Karpas-422 (cell line): Measurements from ENCODE around the gene HOATZ. TPM values are rescaled to one million over a fixed set of nuclear protein-coding genes. Genes with fewer than 3 reads are reported as not detected.
A peak's percentile ranks its signal among the peaks of the same experiment; 100 is the strongest.

Source experiments
- DNase-seq: peaks from one replicate; pipeline ENCODE4 v3.0.0-alpha.2; 2015
- H2AFZ ChIP-seq: fragments of 200-600 bp; sonication (generic); 2 replicates; pipeline ENCODE4 v1.6.1; 2014; ENCODE audit warnings: antibody characterized with exemption, low read length, mixed read lengths
- H3K27ac ChIP-seq: fragments of 200-600 bp; sonication (generic); 2 replicates; pipeline ENCODE4 v1.5.1; 2014; ENCODE audit warnings: mild to moderate bottlenecking, low read length, moderate library complexity
- H3K27me3 ChIP-seq: fragments of 200-600 bp; sonication (generic); 2 replicates; pipeline ENCODE4 v1.6.1; 2014; ENCODE audit warnings: low read length, mixed read lengths
- H3K36me3 ChIP-seq: fragments of 200-600 bp; sonication (generic); 2 replicates; pipeline ENCODE4 v1.6.1; 2014; ENCODE audit warnings: low read length, mixed read lengths; ENCODE audit not compliant: insufficient read depth
- H3K4me1 ChIP-seq: fragments of 200-600 bp; sonication (generic); 2 replicates; pipeline ENCODE4 v1.6.1; 2014; ENCODE audit warnings: mild to moderate bottlenecking, low read length, mixed read lengths
- H3K4me2 ChIP-seq: fragments of 200-600 bp; sonication (generic); 2 replicates; pipeline ENCODE4 v1.6.1; 2014; ENCODE audit warnings: low read length, low read depth, mild to moderate bottlenecking; ENCODE audit not compliant: poor library complexity, severe bottlenecking
- H3K4me3 ChIP-seq: fragments of 200-600 bp; sonication (generic); 2 replicates; pipeline ENCODE4 v1.5.1; 2014; ENCODE audit warnings: mild to moderate bottlenecking, antibody characterized with exemption, low read length, mixed read lengths
- H3K79me2 ChIP-seq: fragments of 200-600 bp; sonication (generic); 2 replicates; pipeline ENCODE4 v1.6.1; 2014; ENCODE audit warnings: mild to moderate bottlenecking, low read length, mixed read lengths
- H3K9ac ChIP-seq: fragments of 200-600 bp; sonication (generic); 2 replicates; pipeline ENCODE4 v1.6.0; 2014; ENCODE audit warnings: low read length
- H3K9me2 ChIP-seq: fragments of 200-600 bp; sonication (generic), shearing (Covaris generic); replicated peaks from 2 replicates; pipeline ENCODE4 v1.6.0; 2014; ENCODE audit warnings: mild to moderate bottlenecking, low read length, moderate library complexity; ENCODE audit not compliant: insufficient read depth
- H3K9me3 ChIP-seq: fragments of 300-700, 200-600 bp; sonication (generic); 2 replicates; pipeline ENCODE4 v1.6.1; 2014; ENCODE audit warnings: low read length, mixed read lengths
- H4K20me1 ChIP-seq: fragments of 200-600 bp; sonication (generic); 2 replicates; pipeline ENCODE4 v1.6.1; 2014; ENCODE audit warnings: mild to moderate bottlenecking, antibody characterized with exemption, low read length, low read depth; ENCODE audit not compliant: insufficient read depth
- total RNA-seq: library from RNA; depleted of rRNA; stranded (reverse); fragments of >200 nt; shearing (Covaris generic); gene quantifications from 2 replicates; pipeline ENCODE4 v1.2.3, GENCODE V29; 2014; ENCODE audit warnings: low replicate concordance

HOATZ gene
- total RNA-seq, 1 experiment from 2014 or later: not detected

DNA sequence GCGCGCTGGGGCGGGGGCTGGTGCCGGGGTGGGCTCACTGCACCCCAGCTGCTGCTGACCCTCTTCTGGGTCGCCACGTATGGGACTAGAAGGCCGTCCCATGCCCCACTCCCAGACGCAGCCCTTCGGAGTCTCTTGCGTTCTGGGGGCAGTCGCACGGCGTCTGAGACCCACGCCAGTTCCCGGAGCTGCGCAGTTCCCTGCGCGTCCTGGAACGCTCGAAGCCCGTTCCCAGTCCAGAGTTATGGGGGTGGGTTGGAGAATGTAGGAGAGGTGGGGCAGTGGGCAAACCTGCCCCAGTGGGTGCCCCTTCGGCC is 26.3 kb downstream of the HOATZ start:
- no peak for DNase-seq
- no peak overlapping the region for H3K4me2 ChIP-seq
- H3K79me2 ChIP-seq: no peaks in the 10 kb centered on the region
- no peaks in the 10 kb centered on the region for H3K4me1 ChIP-seq
- 0 out of 2 replicates have a peak, but pooled peaks cover 2% of the 10 kb centered on the region for H3K9me3 ChIP-seq
- H3K27me3 ChIP-seq: 0 out of 2 replicates have a peak, but pooled peaks cover 5% of the 10 kb centered on the region
- no peaks in the 10 kb centered on the region for H3K36me3 ChIP-seq
- no peak overlapping the region for H3K4me3 ChIP-seq
- no peaks in the 10 kb centered on the region for H4K20me1 ChIP-seq
- no peaks in the 10 kb centered on the region for H3K9me2 ChIP-seq
- H2AFZ ChIP-seq: no peak overlapping the region
- H3K27ac ChIP-seq: no peak overlapping the region
- H3K9ac ChIP-seq: no peak overlapping the region

DNA sequence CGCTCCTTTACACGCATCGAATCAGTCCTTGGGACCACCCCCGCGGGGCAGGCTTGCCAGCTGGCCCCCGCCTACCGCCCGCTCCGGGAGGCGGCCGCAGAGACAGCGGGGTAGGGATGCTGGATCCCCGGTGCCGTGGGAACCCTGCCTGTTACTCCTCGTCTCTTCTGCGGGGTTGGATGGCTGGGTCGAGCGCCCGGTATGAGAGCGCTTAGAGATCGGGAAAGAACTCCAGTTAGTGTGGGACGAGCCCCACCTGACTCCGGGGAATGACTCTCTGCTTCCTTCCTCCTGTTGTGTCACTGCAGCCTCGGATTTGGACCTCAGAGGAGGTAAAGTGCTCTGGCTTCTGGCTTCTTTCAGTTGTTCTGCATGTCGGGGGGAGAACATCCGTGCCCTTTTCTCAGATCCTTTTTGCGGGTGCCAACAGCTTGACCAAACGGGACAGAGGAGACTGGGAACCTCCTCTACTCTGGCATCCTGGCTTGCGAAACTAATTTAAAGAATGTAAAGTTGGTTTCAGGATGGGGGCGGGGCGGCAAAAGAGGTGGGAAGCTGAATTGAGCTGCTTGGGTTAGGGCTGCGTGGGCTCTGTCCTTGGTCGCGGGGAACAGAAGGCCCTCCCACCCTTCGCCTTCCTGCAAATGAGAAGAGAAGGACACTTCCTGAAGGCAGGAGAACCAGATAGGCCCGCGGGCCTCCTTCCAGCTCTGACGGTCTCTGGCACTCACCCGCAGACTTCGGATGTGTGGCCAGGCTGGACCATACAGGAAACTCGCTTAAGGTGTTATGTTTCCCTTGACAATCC is 26.9 kb downstream of the HOATZ start:
- Histone ChIP-seq H4K20me1 (no peaks in the 10 kb centered on the region), H3K9ac (no peak overlapping the region), H3K4me2 (no peak overlapping the region), H3K36me3 (no peaks in the 10 kb centered on the region), H3K9me2 (no peaks in the 10 kb centered on the region), H3K4me3 (no peak overlapping the region), H3K9me3 (0 out of 2 replicates have a peak, but pooled peaks cover 2% of the 10 kb centered on the region), H3K4me1 (no peaks in the 10 kb centered on the region), H3K27ac (no peak overlapping the region), H3K79me2 (no peaks in the 10 kb centered on the region), H2AFZ (no peak overlapping the region), H3K27me3 (0 out of 2 replicates have a peak, but pooled peaks cover 5% of the 10 kb centered on the region)
- no peak for DNase-seq

DNA sequence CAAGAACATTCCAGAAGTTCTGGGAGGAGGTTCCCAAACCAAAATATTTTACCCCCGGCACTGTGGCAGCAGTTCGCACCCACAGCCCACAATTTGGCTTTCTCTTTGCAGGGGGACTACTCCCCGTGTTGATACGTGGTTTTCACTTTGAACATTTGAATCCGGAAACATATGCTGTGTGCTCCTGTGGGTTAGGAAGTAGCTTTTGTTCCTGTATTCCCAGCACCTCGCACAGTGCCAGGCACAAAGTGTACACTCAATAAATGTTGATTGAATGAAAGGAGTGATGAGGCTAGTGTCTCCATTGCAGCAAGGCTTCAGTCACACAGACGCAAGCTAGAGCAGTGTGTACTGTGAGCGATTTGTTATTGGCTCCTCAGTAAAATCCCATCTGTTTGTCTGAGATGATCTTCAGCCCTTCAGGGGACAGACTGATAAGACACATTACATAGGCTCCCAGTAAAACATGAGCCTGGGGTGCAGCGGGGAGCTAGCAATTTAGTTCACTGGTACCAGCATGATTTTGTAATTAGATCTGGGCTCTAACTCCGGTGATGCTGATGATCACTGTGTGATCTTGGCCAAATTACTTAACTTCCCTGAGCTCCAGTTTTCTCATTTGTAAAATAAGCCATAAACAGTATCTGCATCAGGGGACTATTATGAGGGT is 28.2 kb downstream of the HOATZ start:
- no peak overlapping the region for H3K4me3 ChIP-seq
- H4K20me1 ChIP-seq: no peaks in the 10 kb centered on the region
- no peaks in the 10 kb centered on the region for H3K36me3 ChIP-seq
- 0 out of 2 replicates have a peak, but pooled peaks cover 2% of the 10 kb centered on the region for H3K9me3 ChIP-seq
- no peak overlapping the region for H3K9ac ChIP-seq
- H3K9me2 ChIP-seq: no peaks in the 10 kb centered on the region
- no peaks in the 10 kb centered on the region for H3K79me2 ChIP-seq
- H3K27ac ChIP-seq: no peak overlapping the region
- no peaks in the 10 kb centered on the region for H3K4me1 ChIP-seq
- H3K27me3 ChIP-seq: peaks cover 5% of the 10 kb centered on the region; the same call in 1 of the 2 replicates
- DNase-seq: no peak
- H3K4me2 ChIP-seq: no peak overlapping the region
- no peak overlapping the region for H2AFZ ChIP-seq

DNA sequence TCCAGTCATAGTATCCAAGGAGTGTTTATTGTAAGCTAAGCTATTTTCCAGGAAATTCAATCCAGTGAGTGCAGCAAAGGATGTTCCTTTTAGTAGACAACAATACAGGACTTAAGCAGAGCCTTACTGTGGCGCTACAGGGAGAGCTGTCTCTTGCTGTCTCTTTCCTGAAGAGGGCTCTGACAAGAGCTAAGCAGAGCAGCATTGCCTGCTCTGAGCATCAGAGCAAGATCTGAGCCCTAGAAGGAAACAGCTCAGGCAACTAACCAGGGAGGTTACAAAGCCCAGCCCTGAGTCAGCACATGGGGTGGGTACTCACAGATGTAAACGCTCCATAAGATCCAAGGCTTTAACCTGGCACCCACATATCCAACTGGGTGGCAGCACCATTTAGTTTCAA is 33.9 kb downstream of the HOATZ start:
- Histone ChIP-seq H3K9me3 (no peaks in the 10 kb centered on the region), H3K27ac (no peak overlapping the region), H3K4me3 (no peak overlapping the region), H3K4me2 (no peak overlapping the region), H2AFZ (no peak overlapping the region), H3K36me3 (no peaks in the 10 kb centered on the region), H3K4me1 (peaks cover 11% of the 10 kb centered on the region), H3K79me2 (no peaks in the 10 kb centered on the region), H4K20me1 (no peaks in the 10 kb centered on the region), H3K27me3 (peaks cover 5% of the 10 kb centered on the region; the same call in 1 of the 2 replicates), H3K9ac (no peak overlapping the region), H3K9me2 (no peaks in the 10 kb centered on the region)
- no peak for DNase-seq

DNA sequence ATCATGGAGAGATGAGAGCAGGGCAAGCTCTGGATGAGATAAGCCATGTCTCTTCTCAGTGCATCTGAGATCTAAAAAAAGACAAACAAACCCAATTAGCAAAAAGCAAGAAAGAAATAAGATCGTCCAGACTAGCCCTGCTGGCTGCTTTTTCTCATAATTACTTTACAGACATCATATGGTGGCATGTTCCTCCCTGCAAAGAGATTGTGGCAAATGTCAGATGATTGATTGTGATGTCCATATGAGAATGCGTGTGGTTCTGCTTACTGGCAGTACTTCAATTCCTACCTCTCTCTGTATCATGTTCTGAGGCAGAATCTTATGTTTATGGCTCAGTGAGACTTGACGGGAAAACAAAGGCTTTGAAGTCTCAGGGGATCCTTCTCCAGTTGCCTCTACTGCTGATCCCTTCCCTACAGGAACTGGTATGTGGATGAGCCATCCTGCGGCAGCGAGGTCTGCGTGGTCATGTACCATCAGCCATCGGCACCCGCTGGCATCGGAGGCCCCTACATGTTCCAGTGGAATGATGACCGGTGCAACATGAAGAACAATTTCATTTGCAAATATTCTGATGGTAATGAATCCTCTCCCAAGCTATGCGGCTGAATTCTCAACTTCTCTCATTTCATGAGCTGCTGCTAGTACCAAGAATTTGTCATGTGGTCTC is 34.8 kb downstream of the HOATZ start:
- no peak overlapping the region for H3K4me2 ChIP-seq
- H3K4me1 ChIP-seq: peaks cover 11% of the 10 kb centered on the region
- DNase-seq: no peak
- peaks cover 5% of the 10 kb centered on the region; the same call in 1 of the 2 replicates for H3K27me3 ChIP-seq
- H3K9me3 ChIP-seq: no peaks in the 10 kb centered on the region
- H3K36me3 ChIP-seq: no peaks in the 10 kb centered on the region
- H3K9me2 ChIP-seq: no peaks in the 10 kb centered on the region
- H3K27ac ChIP-seq: no peak overlapping the region
- H3K4me3 ChIP-seq: no peak overlapping the region
- no peak overlapping the region for H2AFZ ChIP-seq
- no peaks in the 10 kb centered on the region for H4K20me1 ChIP-seq
- H3K9ac ChIP-seq: no peak overlapping the region
- no peaks in the 10 kb centered on the region for H3K79me2 ChIP-seq

DNA sequence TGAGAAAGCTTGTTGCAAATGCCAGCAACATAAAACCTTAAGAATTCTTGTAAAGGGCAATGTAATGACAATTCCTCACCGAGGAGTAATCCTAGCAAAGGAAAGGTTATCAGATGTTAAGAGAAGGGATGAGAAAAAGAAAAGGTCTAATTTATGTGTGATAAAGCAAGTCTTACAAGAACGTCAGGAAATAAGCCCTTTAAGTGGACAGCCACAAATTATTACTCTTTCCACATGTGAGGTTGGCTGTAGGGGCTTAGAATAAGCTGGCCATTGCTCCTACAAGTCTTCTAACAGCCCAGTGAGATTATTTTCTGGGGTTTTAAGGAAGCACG is 35.3 kb downstream of the HOATZ start:
- no peaks in the 10 kb centered on the region for H3K9me2 ChIP-seq
- H4K20me1 ChIP-seq: no peaks in the 10 kb centered on the region
- no peak overlapping the region for H3K4me3 ChIP-seq
- peaks cover 5% of the 10 kb centered on the region; the same call in 1 of the 2 replicates for H3K27me3 ChIP-seq
- no peak for DNase-seq
- no peaks in the 10 kb centered on the region for H3K36me3 ChIP-seq
- H3K27ac ChIP-seq: no peak overlapping the region
- H3K4me2 ChIP-seq: no peak overlapping the region
- H3K9ac ChIP-seq: no peak overlapping the region
- H3K9me3 ChIP-seq: no peaks in the 10 kb centered on the region
- H3K79me2 ChIP-seq: no peaks in the 10 kb centered on the region
- H3K4me1 ChIP-seq: peaks cover 11% of the 10 kb centered on the region
- no peak overlapping the region for H2AFZ ChIP-seq

DNA sequence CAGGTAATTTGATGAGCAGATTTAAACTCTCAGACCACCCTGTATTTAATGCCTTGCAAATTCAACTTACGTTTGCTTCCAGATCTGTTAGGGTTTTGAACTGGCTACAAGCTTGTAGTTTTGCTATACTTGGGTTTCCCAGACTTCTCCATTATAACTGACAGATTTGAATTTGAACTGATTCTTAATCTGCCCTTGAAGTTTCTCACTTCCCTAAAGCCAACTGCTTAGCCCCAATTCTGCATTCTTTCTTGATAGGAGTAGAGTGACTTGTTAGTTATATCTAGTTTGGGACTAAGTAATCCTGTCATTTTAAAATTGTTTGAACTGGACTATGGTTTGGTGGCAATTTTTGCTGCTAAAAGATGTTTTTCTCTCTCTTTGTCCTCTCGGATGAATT is 35.7 kb downstream of the HOATZ start:
- Histone ChIP-seq H3K4me2 (no peak overlapping the region), H3K27ac (no peak overlapping the region), H3K27me3 (peaks cover 5% of the 10 kb centered on the region; the same call in 1 of the 2 replicates), H3K9ac (no peak overlapping the region), H3K4me1 (peaks cover 11% of the 10 kb centered on the region), H3K36me3 (no peaks in the 10 kb centered on the region), H3K79me2 (no peaks in the 10 kb centered on the region), H3K9me2 (no peaks in the 10 kb centered on the region), H2AFZ (no peak overlapping the region), H3K9me3 (no peaks in the 10 kb centered on the region), H4K20me1 (no peaks in the 10 kb centered on the region), H3K4me3 (no peak overlapping the region)
- DNase-seq: peak; percentile 88

DNA sequence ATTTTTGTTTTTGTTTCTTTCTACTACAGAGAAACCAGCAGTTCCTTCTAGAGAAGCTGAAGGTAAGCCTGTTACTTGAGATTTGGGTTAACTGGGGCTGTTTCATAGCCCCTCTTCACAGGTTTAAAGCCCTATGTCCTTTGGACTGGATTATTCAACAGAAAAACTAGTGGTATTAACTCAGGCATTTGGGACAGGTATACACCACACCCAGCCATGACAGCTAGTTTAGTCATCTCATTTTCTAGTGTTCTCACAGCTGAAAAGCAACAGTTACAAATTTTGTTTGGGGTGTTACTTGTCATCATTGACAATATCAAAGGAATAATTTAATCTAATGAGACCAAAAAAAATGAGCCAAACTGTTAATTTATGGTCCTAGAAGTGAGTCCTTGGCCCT is 40.0 kb downstream of the HOATZ start:
- Histone ChIP-seq H3K27me3 (peaks cover 16% of the 10 kb centered on the region; the same call in 1 of the 2 replicates), H3K36me3 (no peaks in the 10 kb centered on the region; the same call in 1 of the 2 replicates), H4K20me1 (no peaks in the 10 kb centered on the region), H3K9me2 (no peaks in the 10 kb centered on the region), H3K4me2 (no peak overlapping the region), H3K4me3 (no peak overlapping the region), H2AFZ (no peak overlapping the region), H3K9ac (no peak overlapping the region), H3K9me3 (peaks cover 8% of the 10 kb centered on the region), H3K27ac (no peak overlapping the region), H3K79me2 (no peaks in the 10 kb centered on the region), H3K4me1 (peaks cover 11% of the 10 kb centered on the region)
- no peak for DNase-seq
